Osteocyte (in vitro differentiated cells): Measurements from ENCODE around the gene APOL3. TPM values are rescaled to one million over a fixed set of nuclear protein-coding genes. Genes with fewer than 3 reads are reported as not detected.

Experiments used
- DNase-seq: peaks from one replicate; pipeline ENCODE4 v3.0.0; 2021; ENCODE audit warnings: mixed read lengths; ENCODE audit not compliant: unreplicated experiment; ENCODE audit errors: extremely low spot score
- H3K27ac Mint-ChIP-seq: one replicate; pipeline ENCODE4 v1.8.0; 2021; ENCODE audit warnings: mild to moderate bottlenecking, mixed read lengths; ENCODE audit not compliant: unreplicated experiment
- H3K27me3 Mint-ChIP-seq: one replicate; pipeline ENCODE4 v1.8.0; 2021; ENCODE audit warnings: mixed read lengths; ENCODE audit not compliant: unreplicated experiment
- H3K36me3 Mint-ChIP-seq: one replicate; pipeline ENCODE4 v1.8.0; 2021; ENCODE audit warnings: mixed read lengths; ENCODE audit not compliant: unreplicated experiment
- H3K4me1 Mint-ChIP-seq: one replicate; pipeline ENCODE4 v1.8.0; 2021; ENCODE audit warnings: mixed read lengths; ENCODE audit not compliant: unreplicated experiment
- H3K4me3 Mint-ChIP-seq: one replicate; pipeline ENCODE4 v1.8.0; 2021; ENCODE audit warnings: mild to moderate bottlenecking, moderate library complexity, mixed read lengths; ENCODE audit not compliant: unreplicated experiment
- H3K9me3 Mint-ChIP-seq: one replicate; pipeline ENCODE4 v1.8.0; 2021; ENCODE audit warnings: mixed read lengths; ENCODE audit not compliant: unreplicated experiment
- total RNA-seq: library from RNA; stranded (reverse); gene quantifications from 2 replicates; pipeline ENCODE4 v1.2.1, GENCODE V29; 2021
- TF ChIP-seq, protein P1 (sequence below): fragments of 200-600 bp; sonication (generic); IDR thresholded peaks from 2 replicates; pipeline ENCODE4 v1.5.0; 2021; ENCODE audit warnings: antibody characterized with exemption, mild to moderate bottlenecking, moderate library complexity

Gene APOL3
- total RNA-seq, 1 donor from 2014 or later = 10.8 TPM

DNA sequence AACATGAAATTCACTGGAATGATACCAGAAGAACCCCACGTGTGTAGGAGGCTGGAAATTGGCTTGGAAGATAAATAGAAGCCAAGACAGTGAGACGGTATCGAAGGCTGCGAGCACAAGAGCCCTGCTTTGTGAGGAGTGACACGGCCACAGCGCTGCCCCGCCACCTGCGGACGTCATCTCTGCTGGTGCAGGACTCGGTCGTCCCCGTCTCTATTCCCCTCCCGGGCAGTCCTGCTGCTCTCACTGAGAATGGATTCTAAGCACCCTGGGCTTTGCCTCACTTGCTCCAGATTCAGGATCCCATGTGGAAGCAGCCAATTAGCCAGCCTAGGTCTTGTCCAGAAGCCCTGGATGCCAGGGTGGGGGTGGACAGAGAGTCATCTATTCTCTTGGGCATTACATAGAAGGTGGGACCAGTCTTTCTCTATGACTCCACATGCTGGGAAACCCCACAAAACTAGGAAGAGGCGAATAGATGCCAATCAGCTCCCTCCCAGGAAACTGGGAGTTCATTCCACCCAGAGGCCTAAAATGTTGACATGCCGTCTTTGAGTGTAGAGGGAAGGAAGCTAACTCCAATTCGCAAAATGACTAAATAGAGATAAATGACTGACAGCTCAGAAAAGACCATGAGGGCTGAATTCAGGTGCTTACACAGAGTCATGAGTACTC lies 25.1 kb downstream of the APOL3 start:
- Mint-ChIP-seq H3K27ac (no peak overlapping the region), H3K4me1 (no peaks in the 10 kb centered on the region), H3K27me3 (peaks cover 37% of the 10 kb centered on the region), H3K36me3 (no peaks in the 10 kb centered on the region), H3K4me3 (no peak overlapping the region), H3K9me3 (no peaks in the 10 kb centered on the region)
- DNase-seq = no peak
- TF ChIP-seq, protein P1, sequence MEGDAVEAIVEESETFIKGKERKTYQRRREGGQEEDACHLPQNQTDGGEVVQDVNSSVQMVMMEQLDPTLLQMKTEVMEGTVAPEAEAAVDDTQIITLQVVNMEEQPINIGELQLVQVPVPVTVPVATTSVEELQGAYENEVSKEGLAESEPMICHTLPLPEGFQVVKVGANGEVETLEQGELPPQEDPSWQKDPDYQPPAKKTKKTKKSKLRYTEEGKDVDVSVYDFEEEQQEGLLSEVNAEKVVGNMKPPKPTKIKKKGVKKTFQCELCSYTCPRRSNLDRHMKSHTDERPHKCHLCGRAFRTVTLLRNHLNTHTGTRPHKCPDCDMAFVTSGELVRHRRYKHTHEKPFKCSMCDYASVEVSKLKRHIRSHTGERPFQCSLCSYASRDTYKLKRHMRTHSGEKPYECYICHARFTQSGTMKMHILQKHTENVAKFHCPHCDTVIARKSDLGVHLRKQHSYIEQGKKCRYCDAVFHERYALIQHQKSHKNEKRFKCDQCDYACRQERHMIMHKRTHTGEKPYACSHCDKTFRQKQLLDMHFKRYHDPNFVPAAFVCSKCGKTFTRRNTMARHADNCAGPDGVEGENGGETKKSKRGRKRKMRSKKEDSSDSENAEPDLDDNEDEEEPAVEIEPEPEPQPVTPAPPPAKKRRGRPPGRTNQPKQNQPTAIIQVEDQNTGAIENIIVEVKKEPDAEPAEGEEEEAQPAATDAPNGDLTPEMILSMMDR = no peak

DNA sequence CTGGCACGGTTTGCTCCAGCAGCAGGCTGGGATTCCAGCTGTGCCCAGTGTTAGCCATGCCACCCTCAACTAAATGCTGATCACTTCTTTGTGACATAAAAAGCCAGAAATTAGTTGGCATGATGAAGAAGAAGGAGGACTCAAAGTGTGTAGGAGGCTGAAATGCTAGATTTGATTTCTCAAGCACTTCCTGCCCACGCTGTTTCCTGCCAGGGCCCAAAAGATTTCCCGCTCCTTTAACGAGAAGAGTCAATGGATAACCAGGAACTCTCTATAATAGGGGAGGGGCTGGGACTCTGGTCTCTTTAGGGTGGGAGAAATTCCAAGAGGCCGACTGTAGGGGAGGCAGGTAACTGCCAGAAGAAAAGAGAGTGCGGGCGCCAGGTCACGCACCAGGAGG lies 26.4 kb downstream of the APOL3 start:
- H3K4me3 Mint-ChIP-seq = no peak overlapping the region
- no peaks in the 10 kb centered on the region for H3K9me3 Mint-ChIP-seq
- H3K4me1 Mint-ChIP-seq = no peaks in the 10 kb centered on the region
- TF ChIP-seq, protein P1 = no peak
- H3K27me3 Mint-ChIP-seq = peaks cover 48% of the 10 kb centered on the region
- no peaks in the 10 kb centered on the region for H3K36me3 Mint-ChIP-seq
- DNase-seq = no peak
- H3K27ac Mint-ChIP-seq = no peak overlapping the region

DNA sequence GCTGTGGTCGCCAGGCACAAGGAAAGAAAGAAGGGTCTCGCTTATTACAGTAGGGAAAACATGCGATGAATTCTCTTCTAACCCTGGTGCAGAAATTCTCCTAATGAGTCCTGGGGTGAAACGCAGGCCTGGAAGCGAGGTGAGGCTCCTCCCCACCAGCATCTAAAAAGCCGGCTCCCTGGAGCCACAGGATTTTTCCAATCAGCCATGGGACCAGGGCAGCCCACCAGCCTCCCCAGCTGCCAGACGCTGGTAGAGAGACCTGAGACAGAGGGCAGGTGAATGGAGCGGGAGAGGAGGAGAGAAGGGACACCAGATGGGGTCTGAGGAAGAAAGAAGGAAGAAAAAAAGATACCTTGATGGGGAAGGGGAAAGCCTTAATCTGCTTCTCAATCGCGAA lies 28.6 kb downstream of the APOL3 start:
- H3K4me1 Mint-ChIP-seq = no peaks in the 10 kb centered on the region
- no peaks in the 10 kb centered on the region for H3K36me3 Mint-ChIP-seq
- TF ChIP-seq, protein P1 = no peak
- peaks cover 61% of the 10 kb centered on the region for H3K27me3 Mint-ChIP-seq
- H3K4me3 Mint-ChIP-seq = no peak overlapping the region
- no peak for DNase-seq
- H3K27ac Mint-ChIP-seq = no peak overlapping the region
- H3K9me3 Mint-ChIP-seq = no peaks in the 10 kb centered on the region

DNA sequence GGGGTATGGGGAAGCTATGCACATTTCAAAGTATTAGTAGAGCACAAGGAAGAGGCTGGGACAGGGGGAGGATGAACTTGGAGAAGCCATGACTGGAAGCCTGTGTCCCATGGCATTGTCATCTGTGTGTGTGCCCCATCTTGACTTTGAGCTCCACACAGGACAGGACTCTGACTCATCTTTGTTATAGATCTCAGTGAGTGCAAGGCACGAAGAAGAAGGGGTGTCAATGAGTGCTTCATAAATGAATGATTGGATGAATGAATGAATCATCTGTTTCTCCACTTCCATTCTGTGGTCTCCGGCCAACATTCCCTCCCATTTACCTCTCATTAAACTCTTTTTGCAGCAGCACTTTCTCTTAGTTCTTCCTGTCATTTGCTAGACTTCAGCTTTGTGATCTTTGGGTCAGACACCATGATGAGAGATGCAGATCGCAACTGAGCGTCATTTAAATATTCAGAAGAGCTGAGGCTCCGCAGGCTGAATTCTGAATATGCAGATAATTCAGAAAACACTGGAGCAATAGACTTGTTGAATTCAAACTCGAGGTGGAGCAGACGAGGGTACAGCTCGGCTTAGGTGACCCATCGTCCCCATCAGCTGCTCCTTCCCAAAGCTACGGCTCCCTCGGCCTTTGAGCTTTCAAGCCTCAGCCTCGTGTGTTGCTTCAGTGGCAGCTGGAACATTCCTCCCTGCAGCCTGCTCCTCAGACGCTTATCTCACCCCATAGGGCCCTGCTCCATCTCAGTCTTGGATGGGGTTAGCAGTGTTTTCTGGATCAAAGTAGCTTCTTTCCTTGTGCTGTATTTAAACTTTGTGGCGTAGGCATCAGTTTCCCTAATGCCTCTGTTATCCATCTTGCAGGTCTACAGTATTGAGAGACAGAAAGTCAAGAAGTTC lies 30.8 kb downstream of the APOL3 start:
- peaks cover 64% of the 10 kb centered on the region for H3K27me3 Mint-ChIP-seq
- DNase-seq = no peak
- no peak overlapping the region for H3K4me3 Mint-ChIP-seq
- H3K4me1 Mint-ChIP-seq = no peaks in the 10 kb centered on the region
- H3K9me3 Mint-ChIP-seq = no peaks in the 10 kb centered on the region
- no peak overlapping the region for H3K27ac Mint-ChIP-seq
- no peaks in the 10 kb centered on the region for H3K36me3 Mint-ChIP-seq
- TF ChIP-seq, protein P1 = no peak

DNA sequence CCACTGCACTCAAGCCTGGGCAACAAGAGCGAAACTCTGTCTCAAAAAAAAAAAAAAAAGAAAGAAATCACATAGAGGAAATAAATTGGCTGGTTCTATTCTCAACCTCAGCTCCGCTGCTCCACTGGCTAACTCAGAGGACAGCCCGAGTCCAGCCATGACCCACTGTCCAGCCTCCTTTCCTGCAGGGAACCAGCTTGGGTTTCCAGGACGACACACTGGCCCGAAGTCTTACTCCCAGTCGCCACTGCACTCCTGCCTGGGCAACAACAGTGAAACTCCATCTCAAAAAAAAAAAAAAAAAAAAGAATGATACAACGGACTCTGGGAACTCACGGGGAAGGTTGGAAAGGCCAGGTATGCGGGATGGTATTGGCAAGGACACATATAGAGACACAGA lies 31.5 kb downstream of the APOL3 start:
- Mint-ChIP-seq H3K36me3 (no peaks in the 10 kb centered on the region), H3K27ac (no peak overlapping the region), H3K4me1 (peaks cover 3% of the 10 kb centered on the region), H3K4me3 (no peak overlapping the region), H3K9me3 (no peaks in the 10 kb centered on the region), H3K27me3 (peaks cover 63% of the 10 kb centered on the region)
- TF ChIP-seq, protein P1 = no peak
- no peak for DNase-seq
